ENCODE data around the gene WFDC6.
A peak's percentile ranks its signal among the peaks of the same experiment; 100 is the strongest.
"Not testable (repeated sequence)": the region's sequence is repeated elsewhere in the genome, so short reads cannot be mapped to it uniquely, and the experiment has no call there.

Gene WFDC6

DNA sequence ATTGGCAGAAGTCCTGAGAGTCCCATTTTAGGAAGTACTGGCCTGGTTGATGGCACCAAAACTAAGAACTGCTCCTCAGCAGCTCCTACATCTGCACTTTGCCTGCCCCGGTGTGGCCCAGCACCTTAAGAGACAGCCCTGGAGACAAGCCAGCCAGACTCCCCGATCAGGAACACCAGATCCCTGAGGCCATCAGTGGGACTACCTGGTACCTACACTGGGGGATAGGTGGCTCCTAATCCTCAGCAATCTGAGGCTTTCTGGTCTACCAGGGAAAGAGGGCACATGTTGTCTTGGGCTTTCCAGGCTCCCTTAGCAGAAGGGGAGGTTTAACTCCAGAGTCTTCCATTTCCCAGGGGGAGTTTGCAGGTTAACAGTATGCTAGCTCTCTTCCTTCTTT, at the start of gene WFDC6:
WFDC6 (minus strand) TSS at position 101 of the 400 bp plus-strand sequence; CDS start at position 26, 75 bp downstream.
- no peak for DNase-seq

DNA sequence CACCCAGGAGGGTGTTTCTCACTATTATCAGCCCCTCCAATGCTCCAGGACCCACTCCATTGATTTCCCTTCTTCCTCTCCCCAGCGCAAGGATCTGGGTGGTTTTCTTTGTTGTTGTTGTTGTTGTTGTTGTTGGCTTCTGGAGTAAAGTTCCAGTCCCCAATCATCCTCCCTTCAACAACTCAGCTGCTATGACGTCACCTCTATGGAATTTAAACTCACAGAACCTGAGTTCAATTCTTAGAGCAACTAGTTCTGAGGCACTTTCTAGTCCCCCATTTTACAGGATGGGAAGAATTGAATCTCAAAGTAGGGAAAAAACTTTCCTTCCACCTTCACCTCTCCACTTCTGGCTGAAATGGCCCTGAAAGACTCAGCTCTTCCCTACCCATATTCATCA, 49.5 kb upstream of the WFDC6 start:
- DNase-seq = peak; percentile 4

DNA sequence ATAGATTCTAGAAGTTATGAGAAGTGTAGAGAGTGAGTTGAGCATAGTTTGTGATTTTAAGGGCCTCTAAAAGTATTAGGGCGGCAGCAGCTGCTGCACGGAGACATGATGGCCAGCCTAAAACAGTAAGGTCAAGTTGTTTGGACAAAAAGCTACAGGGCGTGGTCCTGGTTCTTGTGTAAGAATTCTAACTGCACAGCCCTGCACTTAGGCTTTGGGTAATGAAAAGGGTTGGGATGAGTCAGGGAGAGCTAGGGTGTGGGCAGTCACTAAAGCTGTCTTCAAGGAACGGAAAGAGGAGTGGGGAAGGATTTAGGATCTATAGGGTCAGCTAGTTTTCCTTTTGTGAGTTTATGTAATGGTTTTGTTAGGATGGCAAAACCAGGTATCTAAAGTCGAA, 46.7 kb upstream of the WFDC6 start:
- peak; percentile 4 for DNase-seq

DNA sequence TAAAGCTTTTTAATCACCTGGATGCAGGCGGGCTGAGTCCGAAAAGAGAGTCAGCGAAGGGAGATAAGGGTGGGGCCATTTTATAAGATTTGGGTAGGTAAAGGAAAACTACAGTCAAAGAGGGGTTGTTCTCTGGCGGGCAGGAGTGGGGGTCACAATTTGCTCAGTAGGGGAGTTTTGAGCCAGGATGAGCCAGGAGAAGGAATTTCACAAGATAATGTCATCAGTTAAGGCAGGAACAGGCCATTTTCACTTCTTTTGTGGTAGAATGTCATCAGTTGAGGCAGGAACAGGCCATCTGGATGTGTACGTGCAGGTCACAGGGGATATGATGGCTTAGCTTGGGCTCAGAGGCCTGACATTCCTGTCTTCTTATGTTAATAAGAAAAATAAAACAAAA, 45.0 kb upstream of the WFDC6 start:
- DNase-seq = not testable (repeated sequence)

DNA sequence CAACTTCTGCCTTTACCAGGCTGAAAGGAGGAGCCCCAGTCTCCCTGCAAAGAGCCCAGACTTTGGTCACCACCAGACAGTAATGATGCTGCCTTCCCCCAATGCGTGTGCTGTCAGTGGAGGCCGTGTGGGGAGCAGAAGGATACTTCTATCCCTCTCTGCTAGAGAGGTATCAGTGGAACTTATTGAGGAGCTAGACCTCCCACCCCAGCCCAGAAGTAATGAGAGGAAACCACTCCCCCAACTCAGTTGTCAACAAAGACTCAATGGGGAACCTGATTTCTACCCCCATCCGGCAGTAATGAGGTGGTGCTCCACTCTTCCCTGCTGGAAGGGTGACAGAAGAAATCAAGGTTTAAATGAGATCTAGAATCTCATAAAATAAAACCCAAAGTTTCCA, 44.2 kb upstream of the WFDC6 start:
- no peak for DNase-seq

DNA sequence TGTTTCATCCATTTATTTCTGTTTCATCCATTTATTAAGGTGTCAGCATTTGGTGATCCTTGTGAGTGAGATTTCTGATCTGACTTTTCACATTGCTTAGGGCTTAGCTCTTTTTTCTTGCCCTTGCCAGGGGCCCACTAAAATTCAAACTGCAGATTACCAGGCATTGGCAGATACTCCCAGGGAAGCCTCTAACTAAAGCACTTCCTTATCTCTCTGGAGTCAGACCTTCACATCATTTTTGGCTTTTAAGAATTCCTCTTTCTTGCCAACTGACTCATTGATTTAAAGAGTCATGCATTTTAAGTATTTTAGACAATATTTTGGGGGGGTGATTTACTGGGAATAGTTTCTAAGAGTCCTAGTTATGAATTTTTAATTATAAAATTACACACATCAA, 42.4 kb upstream of the WFDC6 start:
- DNase-seq = no peak

DNA sequence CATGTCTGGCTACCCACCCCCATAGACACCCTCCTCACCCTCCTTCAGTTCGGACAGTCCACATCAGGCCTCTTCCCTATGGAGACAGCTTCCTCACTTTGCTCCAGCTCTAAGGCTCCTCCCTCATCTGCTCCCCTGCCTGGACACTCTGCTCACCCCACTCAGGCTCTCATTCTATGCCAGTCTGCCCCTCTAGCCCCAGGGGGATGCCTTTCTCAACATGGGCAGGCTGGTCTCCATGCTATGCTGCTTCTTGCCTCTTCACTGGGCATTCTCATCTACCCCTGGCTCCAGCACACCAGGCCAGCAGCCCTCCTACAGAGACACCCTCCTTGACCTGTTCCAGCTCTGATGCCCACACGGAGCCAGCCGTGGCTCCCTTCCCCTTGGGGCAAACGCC, 39.9 kb upstream of the WFDC6 start, which contains the start of gene WFDC8:
WFDC8 (minus strand) TSS at position 101 of the 400 bp plus-strand sequence; CDS start at position 64, 37 bp downstream.
- no peak for DNase-seq

DNA sequence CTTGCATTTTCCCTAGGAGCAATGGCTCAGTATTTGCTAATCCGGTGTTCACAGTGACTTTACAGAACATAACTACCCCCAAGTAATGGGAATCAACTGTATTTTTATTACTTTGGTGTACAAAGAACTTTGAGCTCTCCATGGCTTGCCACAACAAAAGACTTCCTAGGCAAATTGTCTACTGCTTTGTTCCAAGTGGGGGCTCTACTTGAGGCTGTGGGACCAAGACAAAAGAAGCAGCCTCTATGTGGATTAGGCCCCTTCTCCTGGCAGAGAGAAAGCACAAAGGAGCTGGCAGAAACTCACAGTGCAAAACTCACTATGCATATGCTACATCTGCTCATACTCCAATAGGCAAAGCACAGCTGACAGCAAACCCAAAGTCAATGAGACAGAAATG, 38.9 kb upstream of the WFDC6 start:
- DNase-seq = no peak

DNA sequence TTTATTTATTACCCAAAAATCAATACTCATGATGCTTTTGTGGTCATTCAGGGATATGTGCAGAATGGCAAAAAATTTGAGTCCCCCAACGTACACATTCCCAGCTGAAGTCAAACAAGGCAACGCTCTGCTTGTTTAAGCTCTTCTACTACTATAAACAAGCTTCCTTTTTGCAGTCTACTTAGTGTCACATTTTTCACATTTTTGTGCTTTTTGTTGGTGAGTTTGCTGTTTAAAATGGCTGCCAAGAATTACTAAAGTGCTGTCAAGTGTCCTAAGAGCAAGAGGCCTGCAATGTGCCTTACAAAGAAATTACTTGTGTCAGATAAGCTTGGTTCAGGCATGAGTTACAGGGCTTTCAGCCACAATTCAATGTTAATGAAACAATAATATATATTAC, 37.7 kb upstream of the WFDC6 start:
- no peak for DNase-seq

DNA sequence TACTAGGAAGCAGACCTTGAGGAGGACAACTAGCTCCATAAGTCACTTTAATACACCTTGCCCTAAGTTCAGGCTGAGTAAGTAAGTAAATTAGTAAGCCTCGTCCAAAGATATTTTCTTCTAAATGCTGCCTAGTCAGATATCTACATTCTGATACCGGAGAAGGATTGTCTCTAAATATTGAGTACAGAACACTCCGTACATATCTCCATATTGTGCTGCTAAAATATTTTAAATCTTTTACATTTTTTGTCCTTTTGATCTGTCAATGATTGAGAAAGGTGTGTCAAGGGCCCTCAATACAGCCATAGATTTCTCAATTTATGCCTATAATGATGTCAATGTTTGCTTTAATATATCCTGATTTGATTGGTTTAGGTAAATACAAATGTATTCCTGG, 36.6 kb upstream of the WFDC6 start:
- no peak for DNase-seq

DNA sequence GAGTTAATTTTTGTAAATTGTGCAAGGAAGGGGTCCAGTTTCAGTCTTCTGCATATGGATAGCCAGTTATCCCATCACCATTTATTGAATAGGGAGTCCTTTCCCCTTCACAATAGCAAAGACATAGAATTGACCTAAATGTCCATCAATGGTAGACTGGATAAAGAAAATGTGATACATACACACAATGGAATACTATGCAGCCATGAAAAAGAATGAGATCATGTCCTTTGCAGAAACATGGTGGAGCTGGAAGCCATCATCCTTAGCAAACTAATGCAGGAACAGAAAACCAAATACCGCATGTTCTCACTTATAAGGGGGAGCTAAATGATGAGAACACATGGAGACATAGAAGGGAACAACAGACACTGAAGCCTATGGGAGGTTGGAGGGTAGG, 30.4 kb upstream of the WFDC6 start:
- not testable (repeated sequence) for DNase-seq

DNA sequence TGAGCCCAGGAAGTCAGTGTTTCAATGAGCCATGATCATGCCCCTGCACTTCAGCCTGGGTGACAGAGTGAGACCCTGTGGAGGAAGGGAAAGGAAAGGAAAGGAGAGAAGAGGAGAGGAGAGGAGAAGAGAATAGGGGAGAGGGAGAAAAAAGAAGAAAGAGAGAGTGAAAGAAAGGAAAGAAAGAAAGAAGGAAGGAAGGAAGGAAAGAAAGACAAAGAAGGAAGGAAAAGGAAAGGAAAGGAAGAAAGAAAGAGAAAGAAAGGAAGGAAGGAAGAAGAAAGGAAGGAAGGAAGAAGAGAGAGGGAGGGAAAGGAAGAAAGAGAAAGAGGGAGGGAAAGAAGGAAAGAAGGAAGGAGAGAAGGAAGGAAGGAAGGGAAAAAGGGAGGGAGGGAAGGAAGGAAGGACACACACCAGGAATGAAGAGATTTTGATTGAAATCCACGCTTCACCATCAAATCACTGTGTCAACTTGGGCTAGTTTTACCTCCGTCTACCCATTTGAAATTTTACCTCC, 25.5 kb upstream of the WFDC6 start:
- no peak for DNase-seq

DNA sequence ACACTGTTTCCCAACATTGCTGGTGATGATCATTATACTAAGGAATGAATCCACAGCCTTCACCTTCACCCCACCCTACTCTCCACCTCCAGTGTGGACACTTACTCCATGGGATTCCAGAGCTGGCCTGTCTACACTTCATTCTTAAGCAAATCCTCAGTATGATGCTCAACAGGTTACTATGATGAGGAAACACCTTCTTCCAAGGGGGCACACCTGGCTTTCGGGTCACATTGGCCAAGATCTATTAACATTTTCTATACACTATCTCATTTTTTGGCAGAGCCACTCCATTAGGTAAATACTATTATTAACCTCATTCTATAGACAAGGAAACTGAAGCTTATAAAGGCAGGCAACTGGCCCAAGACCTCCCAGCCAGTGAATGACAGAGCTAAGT, 15.9 kb upstream of the WFDC6 start:
- DNase-seq = no peak

DNA sequence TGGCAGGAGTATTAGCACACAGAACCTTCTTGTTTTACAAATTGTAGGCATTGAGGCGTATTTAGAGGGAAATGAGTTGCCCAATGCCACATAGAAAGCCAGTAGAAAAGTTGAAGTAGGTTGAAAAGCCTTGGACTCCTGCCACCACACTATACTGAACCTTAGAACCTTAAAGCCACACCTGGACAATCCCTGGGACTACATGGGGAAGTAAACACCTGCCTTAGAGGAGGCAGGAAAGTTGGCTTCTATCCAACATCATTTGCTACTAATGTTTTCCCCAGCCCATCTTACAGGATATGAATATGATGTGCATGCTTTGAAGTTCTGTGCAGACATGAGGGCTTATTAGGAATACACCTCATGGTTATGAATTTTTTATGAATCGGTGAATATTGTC, 13.2 kb upstream of the WFDC6 start:
- no peak for DNase-seq

DNA sequence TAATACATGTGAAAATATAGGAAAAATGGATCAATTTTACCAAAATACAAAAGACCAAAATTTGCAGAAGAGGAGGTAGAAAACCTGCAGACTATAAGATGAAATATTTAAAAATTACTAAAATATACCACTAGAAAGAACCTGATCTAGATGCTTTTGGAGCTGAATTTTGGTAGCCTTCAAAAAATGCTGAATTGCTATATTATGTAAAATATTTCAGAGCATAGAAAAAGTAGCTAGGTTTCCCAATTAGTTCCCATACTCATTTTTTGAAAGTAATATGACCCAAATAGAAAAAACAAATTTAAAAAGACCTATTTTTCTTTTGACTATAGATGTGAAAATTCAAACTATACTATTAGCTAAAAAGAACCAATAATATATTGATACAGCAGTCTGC, 11.5 kb upstream of the WFDC6 start:
- DNase-seq = no peak

DNA sequence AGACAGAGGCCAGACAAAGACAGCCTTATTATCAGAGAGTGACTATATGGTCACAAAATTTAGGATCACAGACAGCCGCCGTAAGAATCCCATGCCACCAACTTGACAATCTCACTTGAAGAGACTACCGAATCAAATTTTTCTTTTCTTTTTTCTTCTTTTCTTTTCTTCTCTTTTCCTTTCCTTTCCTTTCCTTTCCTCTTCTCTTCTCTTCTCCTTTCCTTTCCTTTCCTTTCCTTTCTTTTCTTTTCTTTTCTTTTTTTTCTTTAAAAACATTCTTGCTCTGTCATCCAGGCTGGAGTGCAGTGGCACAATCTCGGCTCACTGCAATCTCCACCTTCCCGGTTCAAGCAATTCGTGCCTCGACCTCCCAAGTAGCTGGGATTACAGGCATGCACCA, 9.1 kb upstream of the WFDC6 start:
- no peak for DNase-seq

DNA sequence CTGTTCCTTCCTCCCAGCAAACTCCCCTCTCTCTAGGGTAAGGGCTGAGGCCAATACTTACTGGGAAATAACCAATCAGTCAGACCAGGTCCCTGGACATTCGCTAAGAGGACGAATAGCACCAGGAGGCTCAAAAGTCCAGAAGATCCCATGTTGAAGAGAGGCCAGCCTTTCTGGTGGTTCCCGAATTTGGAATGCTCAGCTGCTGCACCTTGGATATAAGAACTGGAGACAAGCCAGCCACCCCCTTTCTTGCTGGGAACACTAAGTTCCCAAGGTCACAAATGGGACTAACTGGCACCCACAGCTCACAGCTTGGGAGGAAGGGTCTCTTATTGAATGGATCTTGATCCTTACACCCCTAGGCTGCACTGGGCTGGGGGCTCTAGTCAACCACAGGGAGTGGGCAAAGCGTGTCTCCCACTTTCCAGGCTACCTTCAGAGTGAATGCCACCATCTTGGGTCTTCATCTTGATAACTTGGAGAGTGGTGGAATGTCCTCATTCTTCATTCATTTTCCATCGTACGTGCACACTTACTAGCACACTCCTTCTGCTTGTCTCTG, 8.0 kb upstream of the WFDC6 start, which contains the start of gene EPPIN:
EPPIN (minus strand) TSS at position 196 of the 565 bp plus-strand sequence; CDS start at position 152, 44 bp downstream.
- DNase-seq = no peak

DNA sequence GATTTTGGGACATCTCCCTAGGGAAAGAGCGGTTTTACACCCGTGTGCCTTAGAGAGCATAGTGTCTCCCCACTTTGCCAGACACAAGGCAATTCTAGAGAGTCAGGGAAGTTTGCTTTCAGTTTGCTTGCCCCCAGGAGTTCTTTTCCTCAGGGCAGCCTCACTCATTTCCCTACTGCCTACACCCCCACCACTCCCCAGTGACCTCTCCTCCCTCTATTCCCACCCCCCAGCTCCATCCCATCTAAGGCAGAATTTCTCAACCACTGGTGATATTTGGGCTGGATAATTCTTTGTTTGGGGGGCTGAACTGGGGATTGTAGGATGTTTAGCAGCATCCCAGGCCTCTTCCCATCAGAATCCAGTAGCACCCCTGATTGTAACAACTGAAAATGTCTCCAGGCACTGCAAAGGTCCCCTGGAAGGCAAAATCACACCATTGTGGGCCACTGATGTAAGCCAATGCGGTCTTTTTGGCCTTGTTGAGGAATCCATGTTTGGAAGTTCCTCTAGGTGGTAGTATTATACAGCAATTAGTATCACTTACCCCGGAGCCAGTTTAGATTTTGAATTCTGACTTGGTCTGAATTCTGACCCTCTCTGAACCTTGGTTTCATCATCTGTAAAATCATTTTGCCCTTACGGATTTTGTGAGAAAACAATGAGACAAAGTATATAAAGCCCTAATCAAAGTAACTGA, 6.6 kb upstream of the WFDC6 start:
- peak; percentile 37 for DNase-seq

DNA sequence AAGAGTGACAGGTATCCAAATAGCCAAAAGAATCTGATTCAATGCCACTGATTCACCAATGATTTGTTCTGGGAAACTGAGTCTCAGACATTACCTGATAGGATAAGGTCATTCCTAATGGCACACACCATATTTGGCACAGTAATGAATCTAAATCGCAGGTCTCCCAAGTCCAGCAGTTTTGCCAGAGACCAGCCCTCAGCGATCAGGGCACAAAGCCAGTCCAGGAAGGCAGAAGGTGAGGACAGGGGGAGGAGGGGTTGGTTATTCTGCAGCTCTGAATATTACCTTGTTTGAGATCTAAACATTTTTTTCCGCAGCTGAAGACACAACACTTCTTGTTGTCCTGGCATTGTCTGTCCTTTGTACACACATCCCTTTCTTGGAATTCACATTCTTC, 6.1 kb upstream of the WFDC6 start:
- DNase-seq = no peak

DNA sequence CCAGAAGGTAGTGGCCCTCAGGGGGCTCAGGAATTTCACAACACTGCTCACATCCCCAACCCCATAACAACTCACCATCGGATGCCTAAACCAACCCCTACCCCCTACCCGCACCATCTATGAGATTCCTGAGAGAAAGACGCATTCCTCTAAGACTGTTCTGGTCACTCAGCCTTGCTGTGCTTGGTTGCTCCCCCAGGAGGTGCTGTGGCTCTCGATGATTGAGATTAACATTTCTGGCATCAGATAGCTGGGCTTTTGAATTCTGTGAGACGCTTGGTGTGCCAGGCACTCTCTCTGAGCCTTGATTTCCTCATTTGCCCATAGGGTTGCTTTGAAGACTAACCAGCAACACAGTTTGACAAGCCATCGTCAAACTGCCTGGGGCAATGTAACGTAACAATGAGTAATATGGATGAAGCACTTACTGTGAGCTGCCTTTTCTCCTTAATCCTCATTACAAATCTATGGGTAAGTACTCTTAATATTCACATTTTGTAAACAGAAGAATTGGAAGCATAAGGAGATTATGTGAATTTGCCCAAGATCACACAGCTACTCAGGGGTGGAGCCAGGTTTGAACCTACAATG, 978 bp downstream of the WFDC6 start:
- DNase-seq = no peak

DNA sequence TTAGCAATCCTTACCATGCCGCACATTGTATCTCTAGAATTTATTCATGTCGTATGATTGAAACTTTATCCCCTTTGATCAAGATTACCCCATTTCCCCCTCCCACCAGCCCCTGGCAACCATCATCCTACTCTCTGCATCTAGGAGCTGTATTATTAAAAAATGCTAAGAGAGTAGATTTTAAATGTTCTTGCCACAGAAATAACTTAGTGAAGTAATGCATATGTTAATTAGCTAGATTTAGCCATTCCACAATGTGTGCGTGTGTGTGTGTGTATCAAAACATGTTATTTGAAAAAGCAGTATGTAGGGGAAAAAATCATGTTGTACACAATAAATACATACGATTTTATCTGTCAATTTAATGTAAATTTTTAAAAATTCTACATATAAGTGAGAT, 12.0 kb downstream of the WFDC6 start:
- DNase-seq = no peak

DNA sequence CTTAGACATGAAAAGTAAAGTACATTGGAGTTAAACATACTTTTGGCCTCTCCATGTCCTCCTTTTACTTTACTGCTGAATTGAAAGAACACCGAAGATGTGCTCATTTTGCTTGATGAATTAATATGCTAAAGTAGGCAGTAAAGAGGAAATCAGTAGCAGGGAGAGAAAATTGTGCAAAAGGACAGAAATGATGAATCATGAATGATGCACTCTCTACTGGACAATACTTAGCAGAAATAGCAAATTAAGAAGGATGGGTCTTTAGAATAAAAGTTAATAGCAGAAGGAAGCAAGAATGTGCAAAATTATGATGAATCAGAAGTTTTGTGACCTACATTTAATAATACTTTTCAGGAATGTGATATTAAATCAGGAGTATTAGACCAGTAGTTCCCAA, 15.5 kb downstream of the WFDC6 start:
- DNase-seq = no peak

DNA sequence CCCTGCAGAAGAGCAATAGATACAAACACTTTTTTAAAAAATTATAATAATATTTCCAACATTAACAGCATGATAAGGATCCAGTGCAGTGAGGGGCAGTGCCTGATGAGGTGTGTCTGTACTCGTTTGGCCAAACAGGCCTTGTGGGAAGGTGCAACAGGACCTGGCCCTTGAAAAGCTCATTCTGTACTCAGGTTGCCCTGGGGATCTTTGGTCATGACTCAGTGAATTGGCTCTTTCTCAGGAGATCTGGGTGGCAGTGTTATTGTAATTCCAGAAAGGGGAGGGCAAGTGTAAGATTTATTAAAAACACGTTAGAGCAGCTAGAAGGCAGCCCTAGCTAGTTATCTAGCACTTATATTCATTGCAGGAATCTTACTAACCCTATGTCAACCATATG, 21.0 kb downstream of the WFDC6 start:
- DNase-seq = no peak
